CD14-positive monocyte (primary cell): Measurements from ENCODE around the gene RYR2. TPM values are rescaled to one million over a fixed set of nuclear protein-coding genes. Genes with fewer than 3 reads are reported as not detected.
"Not testable (repeated sequence)": the region's sequence is repeated elsewhere in the genome, so short reads cannot be mapped to it uniquely, and the experiment has no call there.

Experiments
- DNase-seq, 3 donors: peaks; one replicate each; pipeline ENCODE4 v3.0.0-alpha.2; 2011 to 2022
- H2AFZ ChIP-seq: 2 replicates; pipeline ENCODE4 v1.6.0; 2012; ENCODE audit warnings: mild to moderate bottlenecking, low read depth, low read length, inconsistent platforms; ENCODE audit not compliant: insufficient read depth, poor library complexity, severe bottlenecking
- H3K27ac ChIP-seq, 2 donors: 1 replicate in 1 of 2; 2 replicates in 1 of 2; pipeline ENCODE4 v1.5.1; 2012 to 2013; ENCODE audit warnings: low read length in 2 of 2, control low read depth in 1 of 2, inconsistent platforms in 1 of 2, low read depth in 1 of 2, mild to moderate bottlenecking in 1 of 2
- H3K27me3 ChIP-seq, 2 donors: one replicate each; pipeline versions ENCODE4 v1.6.0 to v1.6.1; 2011 to 2013; ENCODE audit warnings: low read length in 2 of 2; ENCODE audit not compliant: control insufficient read depth in 2 of 2, insufficient read depth in 2 of 2
- H3K36me3 ChIP-seq, 2 donors: replicated peaks in 1 of 2; 1 replicate in 1 of 2; 2 replicates in 1 of 2; pipeline versions ENCODE4 v1.5.1 to v1.6.1; 2012 to 2013; ENCODE audit warnings: low read length in 2 of 2, control low read depth in 1 of 2, inconsistent platforms in 1 of 2, mild to moderate bottlenecking in 1 of 2; ENCODE audit not compliant: insufficient read depth in 2 of 2, control insufficient read depth in 1 of 2
- H3K4me1 ChIP-seq, 2 donors: 1 replicate in 1 of 2; 2 replicates in 1 of 2; pipeline versions ENCODE4 v1.5.1 to v1.6.1; 2012 to 2013; ENCODE audit warnings: low read length in 2 of 2, control low read depth in 1 of 2, inconsistent platforms in 1 of 2, mild to moderate bottlenecking in 1 of 2, moderate library complexity in 1 of 2; ENCODE audit not compliant: insufficient read depth in 2 of 2, control insufficient read depth in 1 of 2
- H3K4me2 ChIP-seq: replicated peaks from 2 replicates; pipeline ENCODE3; 2012; ENCODE audit warnings: low read length, moderate library complexity, mild to moderate bottlenecking; ENCODE audit not compliant: poor library complexity, severe bottlenecking; ENCODE audit errors: extremely low read depth
- H3K4me3 ChIP-seq, 3 experiments: fragments of 200-600 bp in 1 of 3; sonication (generic) in 1 of 3; replicated peaks in 1 of 3; 1 replicate in 2 of 3; 2 replicates in 1 of 3; pipeline ENCODE4 v1.5.1; 2011 to 2013; ENCODE audit warnings: low read length in 3 of 3, mild to moderate bottlenecking in 3 of 3, control low read depth in 2 of 3, low read depth in 2 of 3, inconsistent platforms in 1 of 3, moderate library complexity in 1 of 3
- H3K79me2 ChIP-seq: 2 replicates; pipeline ENCODE4 v1.6.0; 2012; ENCODE audit warnings: mild to moderate bottlenecking, control low read depth, inconsistent platforms, low read length, moderate library complexity; ENCODE audit not compliant: insufficient read depth
- H3K9ac ChIP-seq: 2 replicates; pipeline ENCODE4 v1.6.0; 2017; ENCODE audit warnings: low read length, mild to moderate bottlenecking; ENCODE audit not compliant: insufficient read depth, poor library complexity, severe bottlenecking
- H3K9me3 ChIP-seq, 2 donors: replicated peaks in 1 of 2; 1 replicate in 1 of 2; 2 replicates in 1 of 2; pipeline versions ENCODE4 v1.5.1 to v1.6.1; 2012 to 2013; ENCODE audit warnings: low read length in 2 of 2, control low read depth in 1 of 2; ENCODE audit not compliant: control insufficient read depth in 1 of 2, insufficient read depth in 1 of 2
- H4K20me1 ChIP-seq: 2 replicates; pipeline ENCODE4 v1.6.0; 2012; ENCODE audit warnings: mild to moderate bottlenecking, low read length, control low read depth, moderate library complexity; ENCODE audit not compliant: insufficient read depth
- H3K27ac Mint-ChIP-seq, 7 donors: one replicate each; pipeline ENCODE4 v1.8.0; 2020; ENCODE audit warnings: mild to moderate bottlenecking in 7 of 7, mixed read lengths in 7 of 7, moderate library complexity in 6 of 7, inconsistent platforms in 2 of 7
- H3K27me3 Mint-ChIP-seq, 3 donors: one replicate each; pipeline ENCODE4 v1.8.0; 2021 to 2022; ENCODE audit warnings: low read depth in 3 of 3, mild to moderate bottlenecking in 3 of 3, mixed read lengths in 3 of 3, moderate library complexity in 3 of 3, inconsistent platforms in 1 of 3
- H3K36me3 Mint-ChIP-seq, 2 donors: one replicate each; pipeline ENCODE4 v1.8.0; 2020; ENCODE audit warnings: mixed read lengths in 2 of 2, inconsistent platforms in 1 of 2, mild to moderate bottlenecking in 1 of 2
- H3K4me1 Mint-ChIP-seq: one replicate; pipeline ENCODE4 v1.8.0; 2020; ENCODE audit warnings: mild to moderate bottlenecking, mixed read lengths
- H3K4me3 Mint-ChIP-seq, 2 donors: one replicate each; pipeline ENCODE4 v1.8.0; 2020; ENCODE audit warnings: mild to moderate bottlenecking in 2 of 2, mixed read lengths in 2 of 2, moderate library complexity in 1 of 2
- H3K9me3 Mint-ChIP-seq, 7 donors: one replicate each; pipeline ENCODE4 v1.8.0; 2020 to 2022; ENCODE audit warnings: mixed read lengths in 7 of 7, mild to moderate bottlenecking in 6 of 7, moderate library complexity in 6 of 7, inconsistent platforms in 2 of 7
- CTCF ChIP-seq: fragments of 200-600 bp; IDR thresholded peaks from one replicate; pipeline ENCODE4 v1.8.0; 2022; ENCODE audit warnings: antibody characterized with exemption, mild to moderate bottlenecking
- WGBS: methylation state at CpG from one replicate; pipeline ENCODE4 v1.1.5; 2013; ENCODE audit warnings: missing lambda C conversion rate; ENCODE audit not compliant: insufficient coverage; 5-methylcytosine and 5-hydroxymethylcytosine counted together
- intact Hi-C, 2 donors: fragments of 100-400 bp; cut with micrococcal nuclease; formaldehyde crosslinking; loops; one replicate each; pipeline versions ENCODE4 v1.15.0 to v1.15.1; 2023
- polyA plus RNA-seq, 3 donors: library from polyadenylated mRNA; depleted of rRNA in 1 of 3; unstranded in 2 of 3; stranded (reverse) in 1 of 3; fragments of 300-500 nt in 2 of 3; fragments of >200 nt in 1 of 3; fragmentation: Illumina TruSeq in 2 of 3; gene quantifications; 1 replicate in 2 of 3; 2 replicates in 1 of 3; pipeline ENCODE4 v1.2.3, GENCODE V29; 2012 to 2021

Gene RYR2
- polyA plus RNA-seq, 3 donors: not detected

- no peaks in the 10 kb centered on the region for H3K4me1 Mint-ChIP-seq
- H3K27ac Mint-ChIP-seq: no peak overlapping the region
- no peak for DNase-seq
Observed at GRCh38 chr1:237367758-237368157, 325.8 kb downstream of the RYR2 start.

GRCh38 chr1:237371477-237371876 is 329.5 kb downstream of the RYR2 start:
- H3K27ac ChIP-seq, H3K4me3 Mint-ChIP-seq, H3K4me3 ChIP-seq, H2AFZ ChIP-seq, H3K27me3 ChIP-seq, H3K79me2 ChIP-seq, H3K4me1 ChIP-seq, H3K9me3 Mint-ChIP-seq, H3K27me3 Mint-ChIP-seq, H3K27ac Mint-ChIP-seq, H3K9ac ChIP-seq, H3K4me1 Mint-ChIP-seq, DNase-seq, H3K36me3 ChIP-seq, H3K36me3 Mint-ChIP-seq, H3K4me2 ChIP-seq, H4K20me1 ChIP-seq, intact Hi-C loops, H3K9me3 ChIP-seq: not testable (repeated sequence)
- no CpG with 5 or more reads among the region's 3 CpGs for WGBS

More at GRCh38 chr1:237367758-237368157, 325.8 kb downstream of the RYR2 start:
- H3K4me3 ChIP-seq: no peak overlapping the region
- H2AFZ ChIP-seq: no peak overlapping the region
- peaks cover 0 to 2% of the 10 kb centered on the region in 2 donors for H3K9me3 ChIP-seq
- Mint-ChIP-seq H3K36me3 (no peaks in the 10 kb centered on the region), H3K27me3 (no peaks in the 10 kb centered on the region), H3K4me3 (no peak overlapping the region), H3K9me3 (peaks cover 0 to 6% (median 0%) of the 10 kb centered on the region in 7 donors)
- 94% methylated on average over 2 of the region's 2 CpGs for WGBS
- H3K36me3 ChIP-seq: no peaks in the 10 kb centered on the region
- no peak overlapping the region for H3K4me2 ChIP-seq
- H3K79me2 ChIP-seq: no peaks in the 10 kb centered on the region
- no peak for TF ChIP-seq CTCF
- intact Hi-C loops: no loop called here
- H3K27me3 ChIP-seq: no peaks in the 10 kb centered on the region
- no peaks in the 10 kb centered on the region for H3K4me1 ChIP-seq
- H3K27ac ChIP-seq: no peak overlapping the region
- no peaks in the 10 kb centered on the region for H4K20me1 ChIP-seq
- no peak overlapping the region for H3K9ac ChIP-seq
